OCI-LY7 (cell line): ENCODE measurements around the gene ARL13B. TPM values are rescaled to one million over a fixed set of nuclear protein-coding genes. Genes with fewer than 3 reads are reported as not detected.
A peak's percentile ranks its signal among the peaks of the same experiment; 100 is the strongest.

Experiments
- BruUV-seq: library from RNA; stranded (reverse); fragments of 400-500 nt; replicated peaks from 2 replicates; lab custom pipeline; 2021; lab: Mats Ljungman, UMichigan
- CTCF ChIA-PET: fragments of 300-600 bp; sonication (Branson Sonifier 250); formaldehyde crosslinking; loops from one replicate; lab custom pipeline; 2022; ENCODE audit warnings: antibody characterized with exemption; ENCODE audit not compliant: unreplicated experiment; lab: Charles Lee
- POLR2A ChIA-PET: fragments of 300-600 bp; sonication (Branson Sonifier 250); formaldehyde crosslinking; loops from one replicate; lab custom pipeline; 2022; ENCODE audit warnings: antibody characterized with exemption; lab: Charles Lee
- DNase-seq: peaks from one replicate; pipeline ENCODE4 v3.0.0-alpha.2; 2015; ENCODE audit warnings: low spot score
- H2AFZ ChIP-seq: fragments of 200-600 bp; sonication (generic), shearing (Covaris generic); 2 replicates; pipeline ENCODE4 v1.6.1; 2014; ENCODE audit warnings: mild to moderate bottlenecking, antibody characterized with exemption, low read length, moderate library complexity
- H3K27ac ChIP-seq: fragments of 200-600 bp; sonication (generic); 2 replicates; pipeline ENCODE4 v1.5.1; 2014; ENCODE audit warnings: mixed run types, low read depth, mild to moderate bottlenecking, moderate library complexity, low read length, inconsistent platforms; ENCODE audit not compliant: poor library complexity, severe bottlenecking
- H3K36me3 ChIP-seq: fragments of 200-600 bp; sonication (generic); 2 replicates; pipeline ENCODE4 v1.6.1; 2014; ENCODE audit warnings: mild to moderate bottlenecking, antibody characterized with exemption, low read length, moderate library complexity, mixed read lengths; ENCODE audit not compliant: insufficient read depth
- H3K4me1 ChIP-seq: fragments of 200-600 bp; sonication (generic); 2 replicates; pipeline ENCODE4 v1.5.1; 2014; ENCODE audit warnings: mild to moderate bottlenecking, low read length; ENCODE audit not compliant: insufficient read depth, poor library complexity, severe bottlenecking
- H3K4me2 ChIP-seq: fragments of 200-600 bp; sonication (generic); 2 replicates; pipeline ENCODE4 v1.6.1; 2014; ENCODE audit warnings: mild to moderate bottlenecking, low read length
- H3K4me3 ChIP-seq: fragments of 200-600 bp; sonication (generic); 2 replicates; pipeline ENCODE4 v1.5.1; 2014; ENCODE audit warnings: mild to moderate bottlenecking, low read depth, low read length; ENCODE audit not compliant: poor library complexity, severe bottlenecking
- H3K79me2 ChIP-seq: fragments of 200-600 bp; sonication (generic); 2 replicates; pipeline ENCODE4 v1.6.1; 2016; ENCODE audit warnings: low read depth, mild to moderate bottlenecking, low read length, moderate library complexity, mixed read lengths; ENCODE audit not compliant: insufficient read depth
- H3K9me2 ChIP-seq: fragments of 200-600 bp; sonication (generic); 2 replicates; pipeline ENCODE4 v1.6.1; 2016; ENCODE audit warnings: mild to moderate bottlenecking, low read length, mixed read lengths; ENCODE audit not compliant: insufficient read depth
- H3K9me3 ChIP-seq: fragments of 200-600 bp; sonication (generic); 2 replicates; pipeline ENCODE4 v1.6.1; 2014; ENCODE audit warnings: mild to moderate bottlenecking, mixed run types, low read length, mixed read lengths
- H4K20me1 ChIP-seq: fragments of 200-600 bp; sonication (generic); 2 replicates; pipeline ENCODE4 v1.6.1; 2014; ENCODE audit warnings: mild to moderate bottlenecking, antibody characterized with exemption, low read length, moderate library complexity, mixed read lengths; ENCODE audit not compliant: insufficient read depth
- EZH2phosphoT487 ChIP-seq: fragments of 200-600 bp; sonication (generic); IDR thresholded peaks from 2 replicates; pipeline ENCODE4 v1.6.1; 2018; ENCODE audit warnings: low read depth, borderline replicate concordance, mild to moderate bottlenecking, mixed run types, antibody characterized with exemption, low read length, moderate library complexity, mixed read lengths
- intact Hi-C: fragments of 100-400 bp; cut with micrococcal nuclease; formaldehyde crosslinking; loops from one replicate; pipeline ENCODE4 v1.10.0; 2022; ENCODE audit not compliant: unreplicated experiment
- total RNA-seq, 2 experiments: library from RNA; depleted of rRNA in 1 of 2; stranded (reverse); fragments of >200 nt in 1 of 2; shearing (Covaris generic) in 1 of 2; gene quantifications; 2 replicates each; pipeline ENCODE4 v1.2.3, GENCODE V29; 2014 to 2022
- TF ChIP-seq, protein P1 (sequence below): fragments of 200-600 bp; sonication (generic); conservative IDR thresholded peaks from 2 replicates; pipeline ENCODE4 v1.5.1; 2014; ENCODE audit warnings: mild to moderate bottlenecking, antibody characterized with exemption, low read length, moderate library complexity, mixed read lengths

The ARL13B gene
- total RNA-seq, 2 experiments from 2014 or later, result 5.4 to 12.0 TPM

DNA sequence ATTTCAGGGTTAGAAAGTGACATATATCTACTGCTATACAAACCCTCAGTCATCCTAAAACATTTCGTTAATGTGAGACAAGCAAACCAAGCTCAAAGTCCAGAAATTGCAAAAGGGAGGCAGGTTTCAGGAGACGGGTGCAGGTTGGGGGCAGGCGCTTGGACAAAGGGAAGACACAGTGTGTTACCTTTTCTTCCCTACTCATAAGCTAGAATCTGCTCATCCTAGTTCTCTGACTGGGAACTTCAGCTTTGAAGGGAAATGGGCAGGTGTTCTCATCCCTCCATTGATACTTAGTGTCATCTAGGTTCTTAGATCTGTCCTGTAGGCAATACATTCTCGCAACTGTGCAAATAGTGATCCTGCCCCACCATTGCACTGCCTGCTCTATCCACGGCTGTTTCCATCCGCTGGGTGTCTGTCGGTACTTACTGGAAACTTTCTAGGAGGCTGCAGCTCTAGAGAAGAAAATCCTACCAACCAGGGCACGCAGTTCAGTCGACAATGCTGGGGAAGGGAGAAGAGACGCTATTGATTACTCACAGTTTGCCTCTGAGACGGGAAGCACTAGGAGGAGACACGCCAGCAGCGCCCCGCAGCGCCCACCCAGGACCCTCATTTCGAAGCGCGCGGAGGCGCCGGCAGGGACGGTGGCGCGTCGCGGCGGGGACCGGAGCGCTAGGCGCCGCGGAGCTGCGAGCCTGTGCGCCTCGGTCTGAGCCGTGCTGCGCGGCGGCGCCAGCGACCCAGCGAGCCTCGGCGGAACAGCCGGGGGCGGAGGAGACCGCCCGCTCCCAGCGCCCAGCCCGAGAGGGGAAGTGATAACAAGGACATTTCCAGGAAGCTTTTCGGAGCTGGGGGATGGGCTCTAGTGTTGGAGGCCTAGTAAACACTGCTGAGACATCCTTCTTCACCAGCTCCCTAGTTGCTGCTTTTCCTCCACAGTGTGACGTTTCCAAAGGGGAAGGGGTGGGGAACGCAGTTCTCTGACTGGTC, 6.5 kb upstream of the ARL13B start, which contains the start of gene PROS1:
PROS1 (minus strand) TSS at position 766 of the 996 bp plus-strand sequence; CDS start at position 619, 147 bp downstream.
- POLR2A ChIA-PET, result interaction anchor here (0.8 to 1.9 kb wide), 4 partner anchors 8 to 99 kb away, joined by 3 to 5 read pairs (median 4); partner anchors contain the start of genes DHFR2 and NSUN3
- Histone ChIP-seq H4K20me1 (no peaks in the 10 kb centered on the region), H3K9me2 (no peaks in the 10 kb centered on the region), H2AFZ (peak within 1 kb of the TSS; percentile 100), H3K4me3 (peak within 1 kb of the TSS; percentile 66), H3K27ac (no peak within 1 kb of the TSS), H3K9me3 (no peaks in the 10 kb centered on the region), H3K4me2 (peak within 1 kb of the TSS; percentile 89), H3K36me3 (no peaks in the 10 kb centered on the region), H3K79me2 (no peaks in the 10 kb centered on the region), H3K4me1 (peaks cover 6% of the 10 kb centered on the region)
- intact Hi-C loops, result no loop called here
- DNase-seq, result peak; percentile 58
- no TSS peak for BruUV-seq
- no peak for TF ChIP-seq EZH2phosphoT487
- TF ChIP-seq, protein P1, sequence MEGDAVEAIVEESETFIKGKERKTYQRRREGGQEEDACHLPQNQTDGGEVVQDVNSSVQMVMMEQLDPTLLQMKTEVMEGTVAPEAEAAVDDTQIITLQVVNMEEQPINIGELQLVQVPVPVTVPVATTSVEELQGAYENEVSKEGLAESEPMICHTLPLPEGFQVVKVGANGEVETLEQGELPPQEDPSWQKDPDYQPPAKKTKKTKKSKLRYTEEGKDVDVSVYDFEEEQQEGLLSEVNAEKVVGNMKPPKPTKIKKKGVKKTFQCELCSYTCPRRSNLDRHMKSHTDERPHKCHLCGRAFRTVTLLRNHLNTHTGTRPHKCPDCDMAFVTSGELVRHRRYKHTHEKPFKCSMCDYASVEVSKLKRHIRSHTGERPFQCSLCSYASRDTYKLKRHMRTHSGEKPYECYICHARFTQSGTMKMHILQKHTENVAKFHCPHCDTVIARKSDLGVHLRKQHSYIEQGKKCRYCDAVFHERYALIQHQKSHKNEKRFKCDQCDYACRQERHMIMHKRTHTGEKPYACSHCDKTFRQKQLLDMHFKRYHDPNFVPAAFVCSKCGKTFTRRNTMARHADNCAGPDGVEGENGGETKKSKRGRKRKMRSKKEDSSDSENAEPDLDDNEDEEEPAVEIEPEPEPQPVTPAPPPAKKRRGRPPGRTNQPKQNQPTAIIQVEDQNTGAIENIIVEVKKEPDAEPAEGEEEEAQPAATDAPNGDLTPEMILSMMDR, result peak; percentile 23; the same call in 1 of the 2 replicates
- CTCF ChIA-PET, result no interaction called here

GRCh38 chr3:93981649-93982048, 1.7 kb downstream of the ARL13B start:
- Histone ChIP-seq H3K36me3 (no peaks in the 10 kb centered on the region), H3K9me2 (no peaks in the 10 kb centered on the region), H2AFZ (no peak overlapping the region), H4K20me1 (no peaks in the 10 kb centered on the region), H3K27ac (no peak overlapping the region), H3K4me3 (no peak overlapping the region), H3K79me2 (peaks cover 33% of the 10 kb centered on the region; the same call in 1 of the 2 replicates), H3K4me1 (peaks cover 6% of the 10 kb centered on the region), H3K9me3 (no peaks in the 10 kb centered on the region), H3K4me2 (peak overlapping the region; percentile 77)
- TF ChIP-seq, protein P1, result no peak
- TF ChIP-seq EZH2phosphoT487, result no peak
- no peak for DNase-seq
- ChIA-PET CTCF (no interaction called here), POLR2A (interaction anchor here (0.6 to 2.4 kb wide), 4 partner anchors 9 to 151 kb away, joined by 3 to 7 read pairs (median 4); no protein-coding TSS in a partner anchor)
- intact Hi-C loops, result loop anchor here (2.0 kb wide), 1 partner anchor 81 kb away; the partner anchor contains the start of genes DHFR2 and NSUN3
- BruUV-seq, result no TSS peak
